ENCODE data around the gene OTP.

Gene OTP

DNA sequence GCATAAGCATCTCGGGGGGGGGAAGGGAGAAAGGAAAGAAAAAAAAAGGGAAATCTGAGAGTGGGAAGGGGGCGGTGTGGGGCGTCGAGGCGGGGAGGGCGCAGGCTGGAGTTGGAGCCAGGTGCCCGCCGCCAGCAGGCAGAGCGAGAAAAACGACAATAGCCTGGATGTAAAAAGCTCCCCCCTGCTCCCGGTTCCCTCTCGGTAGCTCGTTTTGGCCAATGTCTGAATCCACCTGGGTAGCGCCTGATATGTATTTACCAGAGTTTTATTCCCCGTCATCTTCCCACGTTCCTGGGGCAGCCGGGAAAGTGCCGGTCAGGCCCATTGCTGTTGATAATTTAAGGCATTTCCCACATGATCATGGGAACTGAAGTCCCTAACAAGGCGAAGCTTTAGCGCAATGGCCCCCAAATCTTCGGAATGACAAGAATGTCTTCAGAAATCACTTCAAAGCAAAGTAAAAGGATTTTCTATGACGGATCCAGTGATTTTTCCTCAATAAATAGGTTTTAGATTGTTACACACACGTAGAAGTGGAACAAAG is 3.0 kb upstream of the OTP start:
- no peaks in the 10 kb centered on the region for H4K20me1 ChIP-seq (ENCODE audit: insufficient read depth)
- H3K27me3 ChIP-seq (ENCODE audit: insufficient read depth, low read depth): peaks cover 11% of the 10 kb centered on the region
- H3K27ac ChIP-seq: no peak overlapping the region
- TF ChIP-seq CTCF (conservative IDR thresholded peaks at IDR 0.05; ENCODE audit: low read depth, low read length): no peak
- no peak overlapping the region for H3K9ac ChIP-seq
- no peaks in the 10 kb centered on the region for H3K36me3 ChIP-seq (ENCODE audit: insufficient read depth)
- H3K4me1 ChIP-seq (ENCODE audit: low read depth, poor library complexity, severe bottlenecking): no peaks in the 10 kb centered on the region
- H2AFZ ChIP-seq (ENCODE audit: low read depth): no peak overlapping the region
- H3K4me3 ChIP-seq (IDR thresholded peaks at IDR 0.05; ENCODE audit: insufficient read depth, low read depth, low read length): no peak overlapping the region
- no peaks in the 10 kb centered on the region for H3K79me2 ChIP-seq (ENCODE audit: insufficient read depth, low read depth)
- H3K4me2 ChIP-seq: no peak overlapping the region

- Histone ChIP-seq H3K27me3 (ENCODE audit: insufficient read depth, low read depth) (peaks cover 11% of the 10 kb centered on the region), H3K79me2 (ENCODE audit: insufficient read depth, low read depth) (no peaks in the 10 kb centered on the region), H3K4me3 (IDR thresholded peaks at IDR 0.05; ENCODE audit: insufficient read depth, low read depth, low read length) (no peak overlapping the region), H3K27ac (no peak overlapping the region), H3K9ac (no peak overlapping the region), H3K4me2 (no peak overlapping the region), H3K36me3 (ENCODE audit: insufficient read depth) (no peaks in the 10 kb centered on the region), H4K20me1 (ENCODE audit: insufficient read depth) (no peaks in the 10 kb centered on the region), H2AFZ (ENCODE audit: low read depth) (no peak overlapping the region), H3K4me1 (ENCODE audit: low read depth, poor library complexity, severe bottlenecking) (no peaks in the 10 kb centered on the region)
- TF ChIP-seq CTCF (conservative IDR thresholded peaks at IDR 0.05; ENCODE audit: low read depth, low read length): no peak
Observed at GRCh38 chr5:77640589-77641396, 2.3 kb upstream of the OTP start.

- H4K20me1 ChIP-seq (ENCODE audit: insufficient read depth): no peaks in the 10 kb centered on the region
- H3K27me3 ChIP-seq (ENCODE audit: insufficient read depth, low read depth): peaks cover under 1% of the 10 kb centered on the region; the same call in 1 of the 2 replicates
- H3K27ac ChIP-seq: no peak overlapping the region
- H3K9ac ChIP-seq: no peak overlapping the region
- no peaks in the 10 kb centered on the region for H3K36me3 ChIP-seq (ENCODE audit: insufficient read depth)
- TF ChIP-seq CTCF (conservative IDR thresholded peaks at IDR 0.05; ENCODE audit: low read depth, low read length): no peak
- no peaks in the 10 kb centered on the region for H3K79me2 ChIP-seq (ENCODE audit: insufficient read depth, low read depth)
- no peak overlapping the region for H3K4me3 ChIP-seq (IDR thresholded peaks at IDR 0.05; ENCODE audit: insufficient read depth, low read depth, low read length)
- no peak overlapping the region for H3K4me2 ChIP-seq
- H2AFZ ChIP-seq (ENCODE audit: low read depth): no peak overlapping the region
- H3K4me1 ChIP-seq (ENCODE audit: low read depth, poor library complexity, severe bottlenecking): no peaks in the 10 kb centered on the region
Observed at GRCh38 chr5:77638763-77639671, 504 bp upstream of the OTP start.

DNA sequence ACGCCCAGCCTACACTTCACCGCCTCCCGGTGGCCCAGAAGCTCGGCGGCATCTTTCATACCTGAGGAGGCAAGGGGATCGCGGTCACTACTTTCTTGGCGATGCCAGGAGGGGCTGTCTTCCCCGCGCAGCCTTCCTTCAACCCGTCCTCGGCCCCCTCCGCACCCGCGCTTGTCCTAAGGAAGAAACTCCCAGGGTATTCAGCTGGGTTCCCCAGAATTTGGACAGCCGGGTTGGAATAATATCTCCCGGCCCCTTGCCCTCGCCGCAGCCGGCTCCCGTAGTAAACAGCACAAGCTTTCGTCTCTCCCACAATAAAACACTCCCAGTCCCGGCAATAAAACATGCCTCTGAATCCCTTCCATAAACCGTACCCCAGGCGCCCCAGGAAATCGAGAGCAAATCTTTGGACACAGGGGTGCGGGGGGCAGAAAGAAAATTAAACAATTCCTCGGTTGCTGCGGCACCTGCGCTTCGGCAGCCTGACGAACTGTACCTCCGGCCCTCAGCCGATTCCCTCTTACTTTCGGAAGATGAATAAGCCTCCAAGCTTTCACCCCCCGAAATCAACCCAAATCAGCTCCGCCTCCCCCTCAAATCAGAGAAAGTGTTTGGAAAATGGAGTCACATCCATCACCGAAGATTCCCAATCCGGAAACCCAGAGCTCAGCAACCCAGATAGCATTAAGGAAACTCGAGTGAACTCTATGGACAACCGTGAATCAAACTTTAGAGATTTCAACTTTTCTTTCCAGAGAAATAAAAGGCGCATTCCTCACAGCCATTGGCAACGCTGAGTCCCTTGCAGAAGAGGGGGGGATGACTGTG is 1.1 kb downstream of the OTP start:
- no peaks in the 10 kb centered on the region for H3K36me3 ChIP-seq (ENCODE audit: insufficient read depth)
- H3K4me2 ChIP-seq: no peak overlapping the region
- no peak for TF ChIP-seq CTCF (conservative IDR thresholded peaks at IDR 0.05; ENCODE audit: low read depth, low read length)

More for the DNA sequence above, 1.1 kb downstream of the OTP start:
- no peak overlapping the region for H3K4me3 ChIP-seq (IDR thresholded peaks at IDR 0.05; ENCODE audit: insufficient read depth, low read depth, low read length)
- H3K79me2 ChIP-seq (ENCODE audit: insufficient read depth, low read depth): no peaks in the 10 kb centered on the region
- no peaks in the 10 kb centered on the region for H4K20me1 ChIP-seq (ENCODE audit: insufficient read depth)
- H3K27ac ChIP-seq: no peak overlapping the region
- no peak overlapping the region for H2AFZ ChIP-seq (ENCODE audit: low read depth)
- no peaks in the 10 kb centered on the region for H3K4me1 ChIP-seq (ENCODE audit: low read depth, poor library complexity, severe bottlenecking)
- no peaks in the 10 kb centered on the region for H3K27me3 ChIP-seq (ENCODE audit: insufficient read depth, low read depth)
- H3K9ac ChIP-seq: no peak overlapping the region
